Pons (tissue), 1 donor: ENCODE data around the gene C10orf90.

ENCODE experiments used
- DNase-seq: peaks from one replicate; pipeline ENCODE4 v3.0.0-alpha.2; 2016; ENCODE audit warnings: low spot score

Gene C10orf90, protein sequence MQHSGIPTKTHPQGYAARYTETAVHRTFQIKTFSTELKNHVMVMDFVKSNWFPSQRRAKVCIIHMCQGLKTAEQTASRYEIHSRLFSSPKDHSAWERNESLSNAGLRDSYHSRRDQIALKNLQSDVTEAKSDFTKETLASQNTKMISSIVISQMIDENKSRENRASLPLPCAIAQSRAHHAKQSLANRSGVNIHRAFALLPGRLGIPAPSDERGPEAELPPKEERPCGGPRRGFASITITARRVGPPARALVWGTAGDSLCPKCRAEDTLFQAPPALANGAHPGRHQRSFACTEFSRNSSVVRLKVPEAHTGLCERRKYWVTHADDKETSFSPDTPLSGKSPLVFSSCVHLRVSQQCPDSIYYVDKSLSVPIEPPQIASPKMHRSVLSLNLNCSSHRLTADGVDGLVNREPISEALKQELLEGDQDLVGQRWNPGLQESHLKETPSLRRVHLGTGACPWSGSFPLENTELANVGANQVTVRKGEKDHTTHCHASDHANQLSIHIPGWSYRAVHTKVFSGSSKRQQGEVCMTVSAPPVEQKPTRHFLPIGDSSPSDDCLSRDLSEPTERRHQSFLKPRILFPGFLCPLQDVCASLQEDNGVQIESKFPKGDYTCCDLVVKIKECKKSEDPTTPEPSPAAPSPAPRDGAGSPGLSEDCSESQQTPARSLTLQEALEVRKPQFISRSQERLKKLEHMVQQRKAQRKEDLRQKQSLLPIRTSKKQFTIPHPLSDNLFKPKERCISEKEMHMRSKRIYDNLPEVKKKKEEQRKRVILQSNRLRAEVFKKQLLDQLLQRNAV

DNA sequence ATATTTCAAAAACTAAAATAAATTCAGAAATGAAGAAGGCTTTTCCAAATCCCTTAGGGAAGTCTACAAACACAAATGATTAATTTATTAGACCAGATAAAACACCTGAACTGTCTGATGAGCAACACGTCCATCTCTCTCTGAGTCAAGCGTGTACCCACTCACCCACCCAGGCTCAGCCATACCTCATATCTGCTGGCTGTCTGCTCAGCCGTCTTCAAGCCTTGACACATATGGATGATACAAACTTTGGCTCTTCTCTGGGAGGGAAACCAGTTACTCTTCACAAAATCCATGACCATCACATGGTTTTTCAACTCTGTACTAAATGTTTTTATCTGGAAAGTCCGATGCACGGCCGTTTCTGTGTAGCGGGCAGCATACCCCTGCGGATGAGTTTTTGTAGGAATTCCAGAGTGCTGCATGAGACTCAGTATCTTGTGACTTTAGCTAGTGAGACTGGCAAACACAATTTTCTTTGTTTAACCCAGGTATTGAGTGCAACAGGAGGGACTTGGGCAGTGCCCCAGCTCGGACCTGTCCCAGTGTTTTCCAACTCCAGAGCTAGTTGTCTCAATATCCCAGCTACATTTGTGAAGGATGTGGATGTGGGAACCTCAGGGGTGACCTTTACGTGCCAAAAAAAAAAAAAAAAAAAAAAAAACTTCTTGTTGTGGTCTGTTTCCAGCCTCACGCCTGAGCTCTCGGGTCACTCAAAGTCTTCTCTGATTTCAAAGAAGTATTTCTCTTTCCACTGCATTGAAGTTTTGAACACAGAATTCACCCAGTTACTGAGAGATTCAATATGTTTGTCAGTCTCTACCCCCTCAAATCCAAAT lies at the start of gene C10orf90:
Gene C10orf90 (minus strand): TSS at position 638 of the 839 bp plus-strand sequence. CDS start 213 bp downstream, at position 425.
- peak; percentile 72 for DNase-seq

- DNase-seq: no peak
These were observed 45.9 kb upstream of the C10orf90 start for GRCh38 chr10:126716366-126716765.

- no peak for DNase-seq
These were observed 43.1 kb upstream of the C10orf90 start for GRCh38 chr10:126713594-126713993.

GRCh38 chr10:126712681-126713080 lies 42.2 kb upstream of the C10orf90 start:
- DNase-seq: no peak

DNA sequence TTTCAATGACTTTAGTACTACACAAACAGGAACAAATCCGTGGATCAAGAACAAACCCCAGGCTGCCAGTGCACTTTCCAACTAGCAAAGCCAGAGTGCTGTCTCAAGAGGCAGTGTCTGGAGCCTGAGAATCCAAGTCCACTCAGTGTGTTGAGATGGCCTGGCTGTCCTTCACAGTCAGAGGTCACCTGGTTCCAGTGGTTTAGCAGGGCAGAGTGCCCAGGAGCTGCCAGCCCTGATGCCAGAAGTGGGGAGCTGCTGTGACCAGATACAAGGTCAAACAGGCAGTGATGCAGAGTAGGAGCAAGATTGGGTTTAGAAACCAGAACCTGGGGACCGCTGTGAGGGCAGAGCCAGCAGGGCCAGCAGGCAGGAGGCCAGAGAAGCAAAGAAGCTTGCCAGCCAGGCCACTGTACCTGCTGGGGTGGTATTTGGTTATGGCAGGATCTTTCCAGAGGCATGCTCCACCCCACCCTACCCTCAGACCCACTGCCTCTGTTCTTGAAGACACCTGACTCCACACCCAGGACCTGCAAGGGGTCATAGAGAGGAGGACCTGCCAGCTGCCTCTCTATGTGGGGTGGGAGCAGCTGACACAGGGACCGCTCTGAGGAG lies 35.6 kb upstream of the C10orf90 start:
- peak; percentile 9 for DNase-seq

DNA sequence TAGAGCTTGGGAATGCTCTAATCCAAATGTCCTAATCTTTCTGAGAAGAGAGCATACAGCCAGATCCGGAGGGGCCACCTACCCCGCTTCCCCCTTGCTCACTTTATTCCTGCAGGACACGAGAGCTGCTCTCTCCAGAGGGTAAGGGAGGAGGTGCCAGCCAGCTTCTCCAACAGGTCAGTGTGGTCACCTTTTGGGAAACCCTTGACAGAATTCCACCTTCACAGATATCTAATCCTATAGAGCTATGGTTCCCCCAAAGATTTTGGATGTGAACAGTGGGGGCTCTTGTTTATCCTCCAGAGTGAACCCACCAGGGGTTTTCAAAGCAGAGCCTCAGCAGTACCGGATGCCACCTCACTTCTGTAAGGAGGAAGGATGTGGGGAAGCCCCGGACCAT lies 34.6 kb upstream of the C10orf90 start:
- DNase-seq: no peak

DNA sequence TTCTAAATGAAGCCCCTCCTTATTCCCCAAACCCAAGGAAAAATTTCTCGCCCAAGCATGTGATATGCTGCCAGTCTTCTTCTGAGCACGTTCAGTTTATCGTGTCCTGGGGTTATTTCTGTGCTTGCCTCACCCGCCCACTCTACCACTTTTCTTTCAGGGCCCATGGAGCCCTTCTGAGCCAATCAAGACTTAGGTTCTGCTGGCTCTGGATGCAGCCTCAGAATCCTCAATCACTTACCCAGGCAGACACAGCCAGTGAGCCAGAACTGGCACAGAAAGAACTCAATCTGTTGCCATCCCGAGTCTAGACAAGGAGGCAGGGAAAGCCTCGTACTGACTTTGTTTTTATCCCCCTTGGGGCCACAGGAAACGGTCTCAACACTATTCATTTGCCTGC lies 34.2 kb upstream of the C10orf90 start:
- peak; percentile 16 for DNase-seq

- no peak for DNase-seq
These were observed 31.7 kb upstream of the C10orf90 start for GRCh38 chr10:126702181-126702580.

DNA sequence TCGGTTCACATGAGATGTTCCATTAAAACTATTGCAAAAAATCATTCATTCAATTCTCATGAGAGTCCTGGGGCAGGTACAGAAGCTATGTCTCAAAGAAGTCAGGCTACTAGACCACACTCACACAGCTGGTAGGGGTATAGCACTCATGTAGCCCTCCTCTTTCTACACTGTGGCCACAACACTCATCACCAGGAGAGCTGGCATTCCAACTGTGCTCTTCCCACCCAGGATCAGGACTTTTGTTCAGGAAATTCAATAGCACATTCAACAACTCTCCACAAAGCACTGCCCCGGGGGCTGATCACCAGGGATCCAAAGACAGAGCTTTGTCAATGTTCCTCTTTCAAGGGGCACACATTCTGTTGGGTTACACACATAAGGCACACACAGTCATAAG lies 31.0 kb upstream of the C10orf90 start:
- no peak for DNase-seq

DNA sequence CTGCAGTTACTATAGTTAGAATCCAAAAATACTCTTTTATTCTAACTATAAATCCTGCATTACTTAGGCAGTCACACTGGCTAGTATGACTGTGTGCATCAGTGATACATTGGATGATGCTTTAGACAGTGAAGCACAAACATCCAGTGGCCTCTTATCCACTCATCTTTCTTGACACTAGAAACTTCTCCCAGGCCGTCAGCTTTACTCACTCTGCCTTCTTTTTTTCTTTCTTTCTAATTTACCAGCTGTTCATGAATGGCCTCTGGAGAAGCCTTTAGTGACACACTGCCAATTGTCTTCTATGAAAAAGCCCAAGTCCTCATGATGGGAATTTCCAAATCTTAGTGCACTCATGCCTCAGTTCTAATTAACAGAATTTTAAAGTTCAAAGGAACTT lies 26.2 kb upstream of the C10orf90 start:
- DNase-seq: no peak

DNA sequence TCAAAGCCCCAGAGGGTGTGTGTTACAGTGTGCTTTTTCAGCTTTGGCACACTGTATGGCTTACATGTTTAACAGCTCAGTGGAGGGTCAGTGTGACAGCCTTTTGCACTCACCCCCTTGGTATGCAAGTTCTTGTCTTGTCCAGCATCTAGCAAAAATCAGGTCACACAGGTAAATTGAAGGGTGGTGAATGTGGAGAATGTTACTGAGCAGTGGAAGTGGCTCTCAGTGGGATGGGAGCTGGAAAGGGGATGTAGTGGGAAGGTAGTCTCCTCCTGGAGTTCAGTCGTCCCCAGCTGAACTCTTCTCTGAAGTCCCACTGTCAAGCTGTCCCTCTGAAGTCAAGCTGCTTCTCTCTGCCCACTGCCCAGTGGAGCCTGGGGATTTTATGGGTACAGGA lies 21.0 kb upstream of the C10orf90 start:
- no peak for DNase-seq

GRCh38 chr10:126690534-126690933 lies 20.0 kb upstream of the C10orf90 start:
- DNase-seq: no peak

- DNase-seq: no peak
These were observed 19.0 kb upstream of the C10orf90 start for GRCh38 chr10:126689461-126689994.

DNA sequence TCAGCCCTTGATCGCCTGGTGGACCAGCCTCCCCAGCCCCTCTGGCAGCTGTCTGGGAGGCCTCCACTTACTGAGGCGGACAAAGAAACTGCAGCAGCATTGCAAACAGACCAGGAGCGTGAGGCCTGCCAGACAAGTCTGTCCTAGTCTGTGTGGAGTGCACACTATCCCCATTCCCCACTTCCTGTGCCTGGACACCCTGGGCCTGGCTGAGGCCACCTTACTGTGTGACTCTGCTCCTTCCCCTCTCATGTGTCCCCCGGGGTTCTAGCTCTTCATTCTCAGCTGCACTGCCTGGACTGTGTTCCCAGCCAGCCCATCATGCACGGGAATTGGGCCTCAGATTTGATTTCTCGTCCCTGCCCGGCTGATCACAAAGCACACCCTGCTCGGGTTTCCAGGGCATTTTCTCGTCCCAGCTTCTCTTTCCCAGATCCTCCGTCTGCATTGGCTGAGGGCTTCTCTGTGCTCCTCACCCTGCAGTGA lies 16.7 kb upstream of the C10orf90 start:
- DNase-seq: no peak

- DNase-seq: no peak
These were observed 16.2 kb upstream of the C10orf90 start for GRCh38 chr10:126686719-126687118.

GRCh38 chr10:126686268-126686667 lies 15.8 kb upstream of the C10orf90 start:
- DNase-seq: no peak

GRCh38 chr10:126685756-126686155 lies 15.3 kb upstream of the C10orf90 start:
- no peak for DNase-seq

DNA sequence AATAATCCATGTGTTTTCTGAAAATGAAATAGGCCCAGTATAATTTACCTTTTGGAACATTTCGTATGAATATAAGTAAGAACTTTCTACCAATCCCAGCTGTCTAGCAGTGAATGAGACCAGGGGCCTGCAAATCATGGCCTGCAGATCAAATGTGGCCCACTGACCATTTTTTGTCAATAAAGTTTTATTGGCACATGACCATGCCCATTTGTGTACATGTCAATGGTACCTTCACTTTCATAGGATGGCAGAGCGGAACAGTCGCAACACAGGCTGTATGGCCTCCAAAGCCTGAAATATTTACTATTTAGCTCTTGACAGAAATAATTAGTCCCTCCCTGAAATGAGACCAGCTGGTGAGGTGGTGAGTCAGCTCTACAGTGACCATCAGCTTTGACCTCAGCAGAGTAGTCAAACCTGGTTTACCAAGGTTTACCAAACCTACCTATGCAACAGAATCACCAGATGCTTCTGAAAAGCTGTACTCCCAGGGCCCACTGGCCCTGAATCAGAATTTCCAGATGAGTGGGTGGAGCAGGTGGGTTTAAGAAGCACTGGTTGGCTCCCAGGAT lies 13.8 kb upstream of the C10orf90 start:
- DNase-seq: no peak

DNA sequence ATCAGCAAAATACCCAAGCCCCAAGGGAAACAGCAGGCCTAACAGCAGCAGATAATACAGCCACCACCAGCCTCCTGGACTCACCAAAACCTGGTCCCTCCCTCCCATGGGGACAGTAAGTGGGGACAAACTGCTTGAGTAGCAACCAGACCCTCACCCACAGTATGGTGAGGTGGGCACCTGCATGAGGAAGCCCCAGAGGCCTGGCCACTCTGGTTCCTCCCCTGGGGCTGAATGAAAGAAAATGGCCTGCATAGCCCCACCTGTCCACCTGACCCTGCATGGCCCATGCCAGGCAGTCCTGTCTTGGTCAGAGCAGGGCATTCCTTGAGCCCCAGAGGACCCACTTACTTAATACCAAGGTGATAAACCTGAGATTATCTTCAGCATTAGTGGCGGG lies 13.0 kb upstream of the C10orf90 start:
- DNase-seq: no peak

- DNase-seq: no peak
These were observed 5.4 kb upstream of the C10orf90 start for GRCh38 chr10:126675656-126676438.
